Uterus (tissue), 2 donors: ENCODE results near the gene NEUROD1.

ENCODE experiments used
- CTCF ChIP-seq, 4 experiments: fragments of 200-600 bp in 2 of 4; fragments of 450-650 bp in 2 of 4; sonication (generic) in 2 of 4; IDR thresholded peaks; one replicate each; pipeline ENCODE4 v1.5.1; 2016 to 2019; ENCODE audit warnings: antibody characterized with exemption in 4 of 4, mild to moderate bottlenecking in 2 of 4, moderate library complexity in 1 of 4
- POLR2A ChIP-seq, 2 donors: fragments of 450-650 bp; IDR thresholded peaks; one replicate each; pipeline ENCODE4 v1.6.1; 2016; ENCODE audit warnings: antibody characterized with exemption in 2 of 2, mild to moderate bottlenecking in 1 of 2, moderate library complexity in 1 of 2

GRCh38 chr2:181639686-181640085 lies 40.6 kb downstream of the NEUROD1 start:
- TF ChIP-seq CTCF (IDR thresholded peaks at IDR 0.05) (no peak), POLR2A (IDR thresholded peaks at IDR 0.05) (no peak)
